ENCODE results near the gene ECEL1. TPM values are rescaled to one million over a fixed set of nuclear protein-coding genes. Genes with fewer than 3 reads are reported as not detected.

The ECEL1 gene
- total and polyA plus RNA-seq, 5 donors, result 0.05 to 0.25 TPM; not detected in 3

GRCh38 chr2:232489516-232490220 is 2.0 kb upstream of the ECEL1 start:
- ATAC-seq (no peak), DNase-seq (peak in 2 of 3 donors; percentile 12 to 30)
- no peaks in the 10 kb centered on the region for H3K4me1 ChIP-seq (ENCODE audit: control insufficient read depth, insufficient read depth, low read length)
- H3K27ac ChIP-seq (ENCODE audit: low read length), result no peak overlapping the region
- no peak overlapping the region for H3K4me3 ChIP-seq (ENCODE audit: low read length)
- H3K27me3 ChIP-seq (ENCODE audit: control insufficient read depth, insufficient read depth), result no peaks in the 10 kb centered on the region
- 77% methylated on average over 9 of the region's 9 CpGs for WGBS
- intact Hi-C loops (cut with DNase I), result no loop called here
- H3K9me3 ChIP-seq (ENCODE audit: control insufficient read depth, low read length), result no peaks in the 10 kb centered on the region

- 85% methylated on average over 5 of the region's 5 CpGs for WGBS
- Histone ChIP-seq H3K27ac (ENCODE audit: low read length) (no peak overlapping the region), H3K9me3 (ENCODE audit: control insufficient read depth, low read length) (no peaks in the 10 kb centered on the region), H3K4me1 (ENCODE audit: control insufficient read depth, insufficient read depth, low read length) (no peaks in the 10 kb centered on the region), H3K4me3 (ENCODE audit: low read length) (no peak overlapping the region), H3K27me3 (ENCODE audit: control insufficient read depth, insufficient read depth) (no peaks in the 10 kb centered on the region)
- DNase-seq (peak in 1 of 3 donors; percentile 13), ATAC-seq (no peak)
- intact Hi-C loops (cut with DNase I), result no loop called here
Observed at GRCh38 chr2:232488721-232489300, 1.2 kb upstream of the ECEL1 start.

- no peaks in the 10 kb centered on the region for H3K4me1 ChIP-seq (ENCODE audit: control insufficient read depth, insufficient read depth, low read length)
- H3K4me3 ChIP-seq (ENCODE audit: low read length), result no peak overlapping the region
- no peaks in the 10 kb centered on the region for H3K27me3 ChIP-seq (ENCODE audit: control insufficient read depth, insufficient read depth)
- intact Hi-C loops (cut with DNase I), result no loop called here
- ATAC-seq (no peak), DNase-seq (peak in 1 of 3 donors; percentile 30)
- WGBS, result 53% methylated on average over 16 of the region's 16 CpGs
- no peaks in the 10 kb centered on the region for H3K9me3 ChIP-seq (ENCODE audit: control insufficient read depth, low read length)
- no peak overlapping the region for H3K27ac ChIP-seq (ENCODE audit: low read length)
Observed at GRCh38 chr2:232488097-232488711, 570 bp upstream of the ECEL1 start.

- no peak overlapping the region for H3K27ac ChIP-seq (ENCODE audit: low read length)
- H3K4me3 ChIP-seq (ENCODE audit: low read length), result no peak overlapping the region
- 3% methylated on average over 74 of the region's 74 CpGs for WGBS
- intact Hi-C loops (cut with DNase I), result no loop called here
- H3K9me3 ChIP-seq (ENCODE audit: control insufficient read depth, low read length), result no peaks in the 10 kb centered on the region
- no peaks in the 10 kb centered on the region for H3K27me3 ChIP-seq (ENCODE audit: control insufficient read depth, insufficient read depth)
- H3K4me1 ChIP-seq (ENCODE audit: control insufficient read depth, insufficient read depth, low read length), result no peaks in the 10 kb centered on the region
- DNase-seq, result peak in 2 of 3 donors; percentile 33 to 41
- no peak for ATAC-seq
Observed at GRCh38 chr2:232486558-232487384, 863 bp downstream of the ECEL1 start.

- Histone ChIP-seq H3K4me3 (ENCODE audit: low read length) (no peak overlapping the region), H3K27ac (ENCODE audit: low read length) (no peak overlapping the region), H3K27me3 (ENCODE audit: control insufficient read depth, insufficient read depth) (no peaks in the 10 kb centered on the region), H3K4me1 (ENCODE audit: control insufficient read depth, insufficient read depth, low read length) (no peaks in the 10 kb centered on the region), H3K9me3 (ENCODE audit: control insufficient read depth, low read length) (no peaks in the 10 kb centered on the region)
- ATAC-seq, result no peak
- DNase-seq, result peak in 2 of 3 donors; percentile 33 to 43
- 2% methylated on average over 111 of the region's 111 CpGs for WGBS
- intact Hi-C loops (cut with DNase I), result no loop called here
Observed at GRCh38 chr2:232485757-232486557, 1.7 kb downstream of the ECEL1 start.

- H3K27ac ChIP-seq (ENCODE audit: low read length), result no peak overlapping the region
- DNase-seq (peak in 1 of 3 donors; percentile 24), ATAC-seq (no peak)
- no peaks in the 10 kb centered on the region for H3K27me3 ChIP-seq (ENCODE audit: control insufficient read depth, insufficient read depth)
- no peaks in the 10 kb centered on the region for H3K9me3 ChIP-seq (ENCODE audit: control insufficient read depth, low read length)
- no peaks in the 10 kb centered on the region for H3K4me1 ChIP-seq (ENCODE audit: control insufficient read depth, insufficient read depth, low read length)
- intact Hi-C loops (cut with DNase I), result no loop called here
- no peak overlapping the region for H3K4me3 ChIP-seq (ENCODE audit: low read length)
- 8% methylated on average over 22 of the region's 22 CpGs for WGBS
Observed at GRCh38 chr2:232485348-232485756, 2.3 kb downstream of the ECEL1 start.

GRCh38 chr2:232484628-232485347 is 2.8 kb downstream of the ECEL1 start:
- no peaks in the 10 kb centered on the region for H3K4me1 ChIP-seq (ENCODE audit: control insufficient read depth, insufficient read depth, low read length)
- no peaks in the 10 kb centered on the region for H3K9me3 ChIP-seq (ENCODE audit: control insufficient read depth, low read length)
- no peak overlapping the region for H3K4me3 ChIP-seq (ENCODE audit: low read length)
- intact Hi-C loops (cut with DNase I), result no loop called here
- 75% methylated on average over 12 of the region's 12 CpGs for WGBS
- DNase-seq, result peak in 1 of 3 donors; percentile 17
- H3K27ac ChIP-seq (ENCODE audit: low read length), result no peak overlapping the region
- H3K27me3 ChIP-seq (ENCODE audit: control insufficient read depth, insufficient read depth), result no peaks in the 10 kb centered on the region
- ATAC-seq, result no peak

- DNase-seq (no peak), ATAC-seq (no peak)
- Histone ChIP-seq H3K4me3 (ENCODE audit: low read length) (no peak overlapping the region), H3K27me3 (ENCODE audit: control insufficient read depth, insufficient read depth) (no peaks in the 10 kb centered on the region), H3K9me3 (ENCODE audit: control insufficient read depth, low read length) (no peaks in the 10 kb centered on the region), H3K27ac (ENCODE audit: low read length) (no peak overlapping the region), H3K4me1 (ENCODE audit: control insufficient read depth, insufficient read depth, low read length) (no peaks in the 10 kb centered on the region)
- intact Hi-C loops (cut with DNase I), result no loop called here
- WGBS, result 89% methylated on average over 19 of the region's 19 CpGs
Observed at GRCh38 chr2:232483923-232484627, 3.6 kb downstream of the ECEL1 start.

GRCh38 chr2:232483311-232483922 is 4.2 kb downstream of the ECEL1 start:
- 92% methylated on average over 10 of the region's 10 CpGs for WGBS
- intact Hi-C loops (cut with DNase I), result no loop called here
- Histone ChIP-seq H3K4me1 (ENCODE audit: control insufficient read depth, insufficient read depth, low read length) (no peaks in the 10 kb centered on the region), H3K9me3 (ENCODE audit: control insufficient read depth, low read length) (no peaks in the 10 kb centered on the region), H3K27me3 (ENCODE audit: control insufficient read depth, insufficient read depth) (no peaks in the 10 kb centered on the region), H3K4me3 (ENCODE audit: low read length) (no peak overlapping the region), H3K27ac (ENCODE audit: low read length) (no peak overlapping the region)
- DNase-seq (peak in 1 of 3 donors; percentile 25), ATAC-seq (no peak)
